Fibroblast of upper back skin (primary cell): ENCODE data around the gene ZSCAN5B.
A peak's percentile ranks its signal among the peaks of the same experiment; 100 is the strongest.
"Not testable (repeated sequence)": the region's sequence is repeated elsewhere in the genome, so short reads cannot be mapped to it uniquely, and the experiment has no call there.

Source experiments
- DNase-seq: peaks from one replicate; pipeline ENCODE4 v3.0.0-alpha.2; 2013

The ZSCAN5B gene

GRCh38 chr19:56175861-56176307 is 21.7 kb downstream of the ZSCAN5B start, which contains the start of gene GALP:
Gene GALP, plus strand, starts transcription at chr19:56176008. Its CDS starts 1,101 bp downstream, at chr19:56177109.
- DNase-seq: not testable (repeated sequence)

GRCh38 chr19:56174550-56174949 is 23.0 kb downstream of the ZSCAN5B start:
- no peak for DNase-seq

- no peak for DNase-seq
These were observed 23.5 kb downstream of the ZSCAN5B start for GRCh38 chr19:56174086-56174485.

GRCh38 chr19:56170261-56170660 is 27.3 kb downstream of the ZSCAN5B start:
- DNase-seq: peak; percentile 34

- DNase-seq: no peak
These were observed 30.5 kb downstream of the ZSCAN5B start for GRCh38 chr19:56167064-56167578.

- no peak for DNase-seq
These were observed 34.5 kb downstream of the ZSCAN5B start for GRCh38 chr19:56163097-56163496.

- DNase-seq: no peak
These were observed 35.3 kb downstream of the ZSCAN5B start for GRCh38 chr19:56162258-56162657.

- DNase-seq: no peak
These were observed 36.0 kb downstream of the ZSCAN5B start for GRCh38 chr19:56161534-56161933.

GRCh38 chr19:56159622-56160271 is 37.8 kb downstream of the ZSCAN5B start:
- DNase-seq: no peak

- DNase-seq: peak; percentile 17
These were observed 38.5 kb downstream of the ZSCAN5B start for GRCh38 chr19:56159009-56159559.

GRCh38 chr19:56158170-56158757 is 39.3 kb downstream of the ZSCAN5B start:
- DNase-seq: no peak

- no peak for DNase-seq
These were observed 40.8 kb downstream of the ZSCAN5B start for GRCh38 chr19:56156768-56157167.

GRCh38 chr19:56155124-56155687 is 42.4 kb downstream of the ZSCAN5B start:
- no peak for DNase-seq

GRCh38 chr19:56153507-56153906 is 44.1 kb downstream of the ZSCAN5B start:
- no peak for DNase-seq

- no peak for DNase-seq
These were observed 44.9 kb downstream of the ZSCAN5B start for GRCh38 chr19:56152644-56153043.

- no peak for DNase-seq
These were observed 47.2 kb downstream of the ZSCAN5B start for GRCh38 chr19:56150358-56150757.

- no peak for DNase-seq
These were observed 47.9 kb downstream of the ZSCAN5B start for GRCh38 chr19:56149656-56150038.

GRCh38 chr19:56148955-56149655 is 48.5 kb downstream of the ZSCAN5B start:
- DNase-seq: not testable (repeated sequence)

- no peak for DNase-seq
These were observed 49.5 kb downstream of the ZSCAN5B start for GRCh38 chr19:56148096-56148495.

GRCh38 chr19:56147307-56147706 is 50.3 kb downstream of the ZSCAN5B start:
- DNase-seq: no peak

- no peak for DNase-seq
These were observed 50.7 kb downstream of the ZSCAN5B start for GRCh38 chr19:56146904-56147303.

- no peak for DNase-seq
These were observed 51.9 kb downstream of the ZSCAN5B start for GRCh38 chr19:56145698-56146097.

GRCh38 chr19:56144831-56145230 is 52.8 kb downstream of the ZSCAN5B start:
- no peak for DNase-seq
